Activated T-helper 9 cell treated with anti-CD3 and anti-CD28 coated beads, Interleukin-2, amount 50 U/mL, for 16 hours (primary cell): Measurements from ENCODE around the gene SIAH1.
"Not testable (repeated sequence)": the region's sequence is repeated elsewhere in the genome, so short reads cannot be mapped to it uniquely, and the experiment has no call there.

Source experiments
- DNase-seq: peaks from one replicate; pipeline ENCODE4 v3.0.0-alpha.2; 2020; ENCODE audit warnings: low read depth

SIAH1 gene

DNA sequence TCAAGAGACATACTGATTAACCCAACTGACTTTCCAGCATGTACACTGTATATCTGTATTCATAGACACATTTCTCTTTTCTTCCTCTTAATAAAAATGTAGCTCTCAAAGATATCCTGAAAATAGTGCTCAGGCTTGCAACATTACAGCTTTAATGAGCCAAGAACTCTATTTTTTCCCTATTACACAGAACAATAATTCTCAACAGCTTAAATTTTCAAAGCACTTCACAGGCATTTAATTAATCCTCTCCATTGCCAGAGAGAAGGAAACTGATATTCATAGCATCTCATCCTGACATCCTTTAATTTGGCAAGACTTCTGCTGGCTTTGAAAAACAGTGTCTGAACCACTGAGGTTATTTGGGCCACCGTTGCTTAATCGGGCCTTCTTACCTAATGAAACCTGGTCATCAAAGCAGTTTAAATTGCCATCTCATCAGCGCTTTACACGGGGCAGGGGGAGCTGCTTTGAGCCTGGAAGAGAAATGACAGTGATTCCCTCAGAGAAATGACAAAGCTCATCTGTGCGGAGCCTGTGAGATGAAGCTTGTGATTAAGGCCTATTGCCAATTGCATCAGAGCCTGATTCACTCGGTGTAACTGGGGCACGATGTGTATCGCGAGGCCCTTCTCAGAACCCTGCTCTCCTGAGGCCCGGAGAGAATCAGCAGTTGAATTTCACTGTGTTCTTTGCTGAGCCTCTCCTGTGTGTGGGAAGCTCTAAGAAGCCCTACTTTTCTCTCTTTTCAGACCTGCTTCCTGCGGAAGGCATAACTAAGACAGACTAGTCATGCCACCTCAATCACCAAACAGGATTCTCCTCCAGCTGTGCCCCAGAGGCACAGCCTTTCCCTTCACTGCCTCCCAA, 8.5 kb upstream of the SIAH1 start:
- no peak for DNase-seq

DNA sequence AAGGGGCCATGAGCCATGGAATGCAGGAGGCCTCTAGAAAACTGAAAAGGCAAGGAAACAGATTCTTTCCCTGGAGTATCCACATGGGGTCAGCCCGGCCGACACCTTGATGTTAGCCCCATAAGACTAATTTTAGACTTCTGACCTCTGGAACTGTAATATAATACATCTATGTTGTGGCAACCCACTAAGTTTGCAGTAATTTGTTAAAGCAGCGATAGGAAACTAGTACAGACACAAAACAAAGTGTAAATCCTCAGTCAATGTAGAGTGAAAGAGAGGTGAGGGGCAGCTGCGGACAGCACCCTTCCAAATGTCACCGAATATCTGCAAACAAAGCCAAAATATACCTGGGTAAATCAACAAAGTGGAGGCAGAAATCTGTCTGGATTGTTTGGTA, 7.2 kb upstream of the SIAH1 start:
- DNase-seq, result no peak

DNA sequence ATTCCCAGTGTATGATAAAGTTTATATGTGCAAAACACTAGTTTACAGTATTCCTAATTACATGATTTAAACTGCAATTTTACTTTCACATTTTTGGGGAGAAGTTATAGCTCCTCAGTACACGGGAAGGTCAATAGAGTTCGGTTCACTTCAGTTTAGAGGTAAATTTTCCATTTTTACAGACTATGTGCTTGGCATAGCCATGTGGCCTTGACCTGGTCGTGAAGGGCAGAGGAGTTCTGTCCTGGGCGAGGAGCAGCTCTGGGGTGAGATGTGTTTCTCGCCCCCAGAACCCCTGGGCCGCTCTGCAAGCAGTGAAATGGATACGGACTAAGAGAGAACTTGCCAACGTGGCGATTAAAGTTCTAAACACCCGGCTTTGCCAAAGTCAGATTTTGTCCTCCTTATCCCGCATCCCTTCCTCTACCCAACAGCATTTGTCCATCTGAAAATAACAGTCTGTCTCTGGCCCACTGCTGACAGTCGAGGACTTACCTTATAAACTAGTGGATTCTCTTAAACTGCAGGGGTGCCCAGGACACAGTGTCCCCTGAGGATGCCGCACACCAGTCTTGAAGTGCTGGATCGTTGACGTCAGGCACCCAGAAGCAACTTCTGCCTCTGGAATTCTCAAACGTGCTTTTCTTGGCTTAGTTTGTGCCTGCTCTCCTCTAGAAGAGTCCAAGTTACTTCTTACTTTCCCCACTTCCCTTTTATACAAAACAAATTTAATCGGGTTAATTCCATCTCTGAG, 1.5 kb upstream of the SIAH1 start:
- no peak for DNase-seq

DNA sequence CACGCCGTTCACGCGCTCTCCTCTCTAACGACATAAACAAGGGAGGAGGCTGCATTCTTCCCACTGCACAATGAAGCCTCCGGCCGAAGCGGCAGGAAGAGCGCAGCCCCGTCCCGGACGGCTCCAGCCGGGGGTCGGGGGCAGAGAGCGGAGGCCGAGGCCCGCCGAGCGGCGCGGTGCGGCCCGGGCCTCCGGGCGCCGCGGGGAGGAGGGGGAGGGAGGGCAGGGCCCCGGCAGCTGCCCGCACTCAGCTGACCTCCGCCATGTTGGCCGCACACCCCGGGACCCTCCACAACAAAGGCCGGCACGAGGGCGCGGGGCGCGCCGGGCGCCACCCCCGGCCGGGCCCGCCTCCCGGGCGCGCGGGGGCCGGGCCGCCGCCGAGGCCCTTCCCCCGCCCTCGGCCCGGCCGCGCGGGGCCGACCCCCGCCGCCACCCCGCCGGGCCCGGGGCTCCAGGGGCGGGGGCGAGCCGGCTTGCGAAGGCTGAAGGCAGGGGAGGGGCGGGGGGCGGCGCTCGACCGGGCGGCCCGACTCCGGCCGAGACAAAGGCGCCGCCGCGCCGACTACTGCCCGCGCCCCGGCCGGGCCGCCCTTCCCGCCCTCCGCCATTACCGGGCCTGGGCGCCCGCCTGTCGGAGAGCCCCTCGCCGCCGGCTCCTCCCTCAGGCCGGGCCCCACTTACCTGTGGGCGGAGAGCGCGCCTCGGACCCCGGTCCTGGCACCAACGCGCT, 527 bp downstream of the SIAH1 start:
- peak; percentile 31 for DNase-seq

DNA sequence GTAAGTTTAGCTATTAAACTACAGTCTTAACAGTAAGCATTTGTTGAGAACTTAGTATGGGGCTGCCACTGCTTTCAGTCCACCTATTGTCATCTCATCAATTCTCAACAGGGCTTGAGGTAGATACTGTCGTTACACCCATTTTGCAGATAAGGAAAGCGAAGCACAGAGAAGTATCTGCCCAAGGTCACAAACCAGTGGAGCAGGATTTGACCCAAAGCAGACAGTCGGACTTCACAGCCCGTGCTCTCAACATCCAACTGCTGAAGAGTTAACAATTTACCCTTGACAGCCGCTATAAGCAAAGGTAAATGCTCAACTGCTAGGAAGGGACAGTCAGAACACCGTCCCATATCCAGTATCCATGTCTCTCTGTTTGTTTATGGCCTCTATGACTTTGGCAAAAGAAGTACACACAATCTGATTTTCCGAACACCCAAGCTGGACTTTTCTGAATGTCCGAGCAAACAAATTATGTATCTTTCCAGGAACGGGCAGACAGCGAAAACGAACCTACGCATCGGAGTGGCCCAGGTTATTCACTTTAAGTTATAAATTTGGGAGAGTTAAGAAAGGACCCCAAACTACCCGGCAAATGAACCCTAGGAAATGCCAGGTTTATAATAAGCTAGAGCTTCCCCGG, 1.2 kb downstream of the SIAH1 start:
- no peak for DNase-seq

DNA sequence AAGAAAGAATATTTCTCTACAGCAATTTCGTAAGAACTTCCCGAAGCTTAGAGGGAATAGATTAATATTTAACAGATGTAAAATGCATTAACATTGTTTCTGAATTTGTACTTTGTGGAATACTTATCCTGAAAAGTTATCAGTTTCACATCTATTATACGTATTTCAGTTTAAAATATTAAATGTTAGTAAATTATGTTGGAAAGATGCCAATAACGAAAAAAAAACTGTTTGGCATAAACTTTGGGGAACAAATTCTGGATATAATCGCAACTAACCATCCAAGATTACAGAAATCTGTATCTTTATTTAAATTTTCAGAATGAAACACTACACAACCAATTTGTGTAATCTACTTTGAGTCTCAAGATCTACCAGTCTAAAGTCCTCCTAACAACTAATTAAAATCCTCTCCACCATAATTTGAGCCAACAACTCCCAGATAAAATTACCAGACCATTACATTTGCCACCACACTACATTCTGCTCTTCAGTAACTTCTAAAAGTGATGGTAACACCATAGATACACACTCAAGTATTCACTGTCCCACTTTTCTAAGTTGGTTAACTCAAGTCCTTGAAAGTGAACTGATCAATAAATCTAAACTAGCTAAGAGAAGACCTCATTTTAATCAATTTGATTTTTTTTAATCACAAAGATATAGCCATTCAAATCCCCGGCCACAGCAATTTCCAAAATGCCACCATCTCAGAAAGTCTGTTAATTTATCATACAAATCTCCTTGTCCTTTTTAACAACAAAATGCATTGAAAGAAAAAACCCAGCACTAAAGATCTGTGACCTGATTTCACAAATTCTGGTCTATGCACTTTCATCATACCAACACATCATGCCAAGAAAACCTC, 2.0 kb downstream of the SIAH1 start:
- no peak for DNase-seq

DNA sequence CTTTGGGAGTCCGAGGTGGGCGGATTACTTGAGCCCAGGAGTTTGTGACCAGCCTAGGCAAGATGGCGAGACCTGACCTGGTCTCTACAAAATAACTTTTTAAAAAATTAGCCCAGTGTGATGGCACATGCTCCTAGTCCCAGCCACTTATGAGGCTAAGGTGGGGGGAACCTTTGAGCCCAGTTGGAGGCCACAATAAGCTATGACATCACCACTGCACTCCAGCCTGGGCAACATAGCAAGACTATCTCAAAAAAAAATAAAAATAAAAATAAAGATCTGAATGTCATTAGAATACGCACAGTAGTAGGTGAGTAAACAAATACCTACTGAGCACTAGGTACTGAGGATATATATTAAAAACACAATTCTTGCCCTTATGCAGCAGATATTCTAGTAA, 3.1 kb downstream of the SIAH1 start:
- DNase-seq, result no peak

DNA sequence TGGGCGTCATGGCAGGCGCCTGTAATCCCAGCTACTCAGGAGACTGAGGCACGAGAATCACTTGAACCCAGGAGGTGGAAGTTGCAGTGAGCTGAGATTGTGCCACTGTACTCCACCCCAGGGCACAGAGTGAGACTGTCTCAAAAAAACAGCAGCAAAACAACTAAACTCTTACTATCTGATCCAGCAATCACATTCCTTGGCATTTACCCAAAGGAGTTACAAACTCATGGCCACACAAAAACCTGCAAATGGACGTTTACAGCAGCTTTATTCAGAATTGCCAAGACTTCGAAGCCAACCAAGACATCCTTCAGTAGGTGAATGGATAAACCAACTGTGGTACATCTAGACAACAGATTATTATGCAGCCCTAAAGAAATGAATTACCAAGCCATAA, 4.0 kb downstream of the SIAH1 start:
- no peak for DNase-seq

DNA sequence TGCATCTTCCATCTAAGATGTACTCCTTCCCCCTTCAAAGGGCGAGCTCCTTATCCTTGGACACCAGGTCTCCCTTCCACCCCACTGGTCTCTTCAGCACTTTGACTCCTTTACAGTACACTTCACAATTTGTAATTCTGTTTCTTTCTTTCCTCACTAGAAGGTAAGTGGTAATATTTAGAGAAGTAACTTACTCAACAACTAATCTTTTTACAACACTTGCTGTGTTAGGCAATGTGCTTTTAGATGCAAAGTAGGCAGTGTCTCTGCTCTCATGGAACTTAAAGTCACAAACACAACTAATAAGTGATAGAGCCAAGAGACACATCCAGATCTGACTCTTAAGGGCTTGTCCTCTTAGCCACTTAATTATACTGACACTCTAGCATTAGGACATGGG, 6.4 kb downstream of the SIAH1 start:
- DNase-seq, result no peak

DNA sequence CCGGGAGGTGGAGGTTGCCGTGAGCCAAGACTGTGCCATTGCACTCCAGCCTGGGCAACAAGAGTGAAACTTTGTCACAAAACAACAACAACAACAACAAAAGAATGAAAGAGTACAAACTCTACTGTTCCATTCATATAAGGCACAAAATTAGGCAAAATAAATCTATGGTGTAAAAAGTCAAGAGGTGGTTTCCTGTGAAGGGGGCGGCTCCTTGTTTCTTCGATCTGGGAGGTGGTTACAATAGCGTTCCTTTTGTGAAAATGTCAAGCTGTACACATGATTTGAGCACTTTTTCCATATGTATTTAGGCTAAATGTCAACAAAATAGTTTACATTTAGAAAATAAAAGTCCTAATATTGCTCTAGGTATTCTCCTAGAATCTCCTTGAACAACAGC, 6.9 kb downstream of the SIAH1 start:
- DNase-seq, result no peak

DNA sequence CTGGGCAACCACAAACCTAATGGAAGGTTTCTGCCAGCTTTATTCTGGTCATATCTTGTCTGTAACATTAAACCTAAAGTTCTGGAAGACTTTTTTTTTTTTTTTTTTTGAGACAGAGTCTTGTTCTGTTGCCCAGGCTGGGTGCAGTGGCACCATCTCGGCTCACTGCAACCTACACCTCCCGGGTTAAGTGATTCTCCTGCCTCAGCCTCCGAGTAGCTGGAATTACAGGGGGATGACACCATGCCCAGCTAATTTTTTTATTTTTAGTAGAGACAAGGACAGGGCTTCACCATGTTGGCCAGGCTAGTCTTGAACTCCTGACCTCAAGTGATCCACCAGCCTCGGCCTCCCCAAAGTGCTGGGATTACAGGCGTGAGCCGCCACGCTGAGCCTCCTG, 7.9 kb downstream of the SIAH1 start:
- DNase-seq, result not testable (repeated sequence)

DNA sequence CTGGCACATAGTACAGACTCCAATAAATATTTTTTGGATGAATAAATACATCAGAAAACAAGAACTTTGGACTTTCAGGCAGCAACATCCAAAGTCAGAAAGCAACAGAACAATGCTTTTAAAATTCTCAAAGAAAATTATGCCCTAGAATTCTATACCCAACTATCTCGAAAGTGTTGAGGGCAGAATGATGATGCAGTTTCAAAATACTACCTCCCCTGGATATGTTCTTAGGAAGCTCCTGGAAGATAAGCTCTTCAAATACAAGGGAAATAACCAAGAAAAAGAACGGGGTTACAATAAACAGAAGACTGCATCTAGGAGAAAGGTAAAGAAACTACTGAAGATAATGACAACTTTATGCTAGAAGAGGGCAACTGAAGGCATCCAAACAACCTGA, 11.0 kb downstream of the SIAH1 start:
- DNase-seq, result no peak

DNA sequence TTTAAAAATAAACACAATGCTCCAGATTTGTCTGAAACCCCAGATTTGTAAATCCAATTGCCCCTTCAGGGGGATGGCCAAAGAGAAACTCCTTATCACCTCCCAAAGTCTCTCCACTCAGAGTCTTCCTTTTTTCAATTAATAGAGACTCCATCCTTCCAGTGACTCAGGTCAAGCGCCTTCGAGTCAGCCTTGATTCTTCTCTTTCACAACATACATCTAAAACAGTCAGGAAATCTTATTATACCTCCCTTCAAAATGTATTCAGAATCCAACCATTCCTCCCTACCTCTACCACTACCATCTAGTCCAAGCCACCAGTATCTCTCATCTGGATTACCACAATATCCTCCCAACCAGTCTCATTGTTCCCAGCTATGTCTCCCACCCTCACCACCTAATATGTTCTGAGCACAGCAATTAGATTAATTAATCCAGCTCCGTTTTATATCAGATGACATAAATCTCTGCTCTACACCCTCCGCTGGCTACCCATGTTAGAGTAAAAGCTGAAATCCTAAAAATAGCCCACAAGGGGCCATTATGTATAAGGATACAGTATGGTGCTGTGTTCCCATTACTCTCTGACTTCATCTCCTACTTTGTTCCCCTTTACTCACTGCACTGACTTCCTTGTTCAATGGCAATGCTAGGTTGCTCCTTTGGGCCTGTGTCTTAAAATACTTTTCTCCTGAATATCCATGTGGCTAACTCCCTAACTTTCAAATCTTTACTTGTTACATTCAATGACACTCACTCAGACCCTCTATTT, 11.8 kb downstream of the SIAH1 start:
- no peak for DNase-seq

DNA sequence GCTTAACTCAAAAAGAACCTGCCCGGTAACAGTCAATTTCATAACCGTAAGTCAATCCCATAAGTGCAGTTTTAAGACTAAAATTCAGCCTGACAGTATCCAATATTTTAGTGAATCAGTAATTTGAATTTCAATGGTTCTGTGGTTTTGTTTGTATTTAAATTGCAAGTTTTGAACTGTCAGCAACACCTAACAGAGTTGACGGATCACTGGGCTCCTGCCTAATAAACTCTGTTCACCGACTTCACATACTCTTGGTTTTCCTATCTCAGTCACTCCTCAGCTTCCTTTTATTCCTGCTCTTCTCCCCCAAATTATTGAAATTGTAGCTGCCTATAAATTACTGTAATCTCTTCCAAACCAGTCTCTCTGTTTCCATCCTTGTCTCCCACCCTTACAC, 12.5 kb downstream of the SIAH1 start:
- DNase-seq, result no peak

DNA sequence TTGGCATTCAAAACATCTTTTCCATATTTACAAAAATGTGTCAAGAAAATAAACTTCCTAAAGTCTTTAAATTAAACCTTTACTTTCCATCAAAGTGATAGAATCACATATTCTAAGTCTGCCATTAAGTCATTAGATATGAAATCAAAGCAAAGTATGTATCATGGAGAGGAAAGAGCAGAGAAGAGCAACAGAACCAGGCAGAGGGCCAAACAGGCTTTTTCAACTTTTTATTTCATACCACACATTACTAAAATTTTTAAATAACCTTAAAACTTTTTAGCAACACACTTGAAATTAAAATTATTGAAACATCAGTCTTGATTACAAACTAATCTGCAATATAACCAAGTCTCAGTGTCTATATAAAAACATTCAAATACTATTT, 13.8 kb downstream of the SIAH1 start:
- no peak for DNase-seq

DNA sequence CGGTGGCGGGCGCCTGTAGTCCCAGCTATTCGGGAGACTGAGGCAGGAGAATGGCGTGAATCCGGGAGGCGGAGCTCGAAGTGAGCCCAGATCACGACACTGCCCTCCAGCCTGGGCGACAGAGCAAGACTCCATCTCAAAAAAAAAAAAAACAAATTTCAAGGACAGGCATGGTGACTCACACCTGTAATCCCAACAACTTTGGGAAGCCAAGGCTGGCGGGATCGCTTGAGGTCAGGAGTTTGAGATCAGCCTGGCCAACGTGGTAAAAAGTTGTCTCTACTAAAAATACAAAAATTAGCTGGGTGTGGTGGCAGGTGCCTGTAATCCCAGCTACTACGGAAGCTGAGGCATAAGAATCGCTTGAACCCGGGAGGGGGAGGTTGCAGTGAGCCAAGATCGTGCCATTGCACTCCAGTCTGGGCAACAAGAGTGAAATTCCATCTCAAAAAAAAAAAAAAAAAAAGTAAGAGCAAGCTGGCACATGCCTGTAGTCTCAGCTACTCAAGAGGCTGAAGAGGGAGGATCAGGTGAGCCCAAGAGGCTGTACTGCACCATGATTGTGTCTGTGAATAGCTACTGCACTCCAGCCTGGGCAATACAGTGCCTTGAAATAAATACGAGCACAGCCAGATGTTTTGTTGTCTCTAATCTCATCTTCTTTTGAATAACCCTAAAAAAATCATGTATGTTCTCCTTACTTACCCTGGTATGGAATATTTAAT, 14.4 kb downstream of the SIAH1 start:
- not testable (repeated sequence) for DNase-seq

DNA sequence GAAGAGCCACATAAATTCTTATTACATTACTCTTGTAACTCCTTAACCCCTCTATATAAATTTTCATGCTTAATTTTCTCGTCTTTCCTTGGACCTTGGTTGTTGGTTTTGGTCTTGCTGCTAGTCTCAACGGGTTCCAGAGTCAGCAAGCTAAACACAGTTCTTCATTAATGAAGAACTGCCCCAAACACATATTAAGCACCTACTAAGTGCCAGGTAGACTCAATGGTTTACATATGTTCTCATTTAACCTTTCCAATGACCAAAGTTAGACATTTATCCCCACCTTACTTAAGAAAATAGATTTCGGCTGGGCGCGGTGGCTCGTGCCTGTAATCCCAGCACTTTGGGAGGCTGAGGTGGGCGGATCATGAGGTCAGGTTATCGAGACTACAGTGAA, 15.0 kb downstream of the SIAH1 start:
- DNase-seq, result no peak

DNA sequence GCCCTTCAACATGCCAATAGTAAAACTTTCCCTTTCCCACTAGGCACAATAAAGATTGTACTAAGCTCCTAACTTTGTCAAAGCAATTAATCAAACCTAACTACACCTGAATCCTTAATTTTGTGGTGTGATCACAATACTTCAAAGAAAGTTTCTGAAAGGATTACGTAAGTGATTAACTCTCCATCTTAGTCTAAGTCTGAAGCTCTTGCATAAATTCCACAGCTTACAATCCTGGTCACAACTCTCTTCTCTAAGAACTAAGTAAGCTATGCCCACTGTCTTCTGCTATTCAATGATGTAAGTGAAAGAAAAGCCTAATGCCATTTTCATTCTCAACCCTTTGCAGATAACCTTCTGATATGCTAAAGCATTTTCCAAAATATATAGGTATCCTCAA, 15.4 kb downstream of the SIAH1 start:
- no peak for DNase-seq

DNA sequence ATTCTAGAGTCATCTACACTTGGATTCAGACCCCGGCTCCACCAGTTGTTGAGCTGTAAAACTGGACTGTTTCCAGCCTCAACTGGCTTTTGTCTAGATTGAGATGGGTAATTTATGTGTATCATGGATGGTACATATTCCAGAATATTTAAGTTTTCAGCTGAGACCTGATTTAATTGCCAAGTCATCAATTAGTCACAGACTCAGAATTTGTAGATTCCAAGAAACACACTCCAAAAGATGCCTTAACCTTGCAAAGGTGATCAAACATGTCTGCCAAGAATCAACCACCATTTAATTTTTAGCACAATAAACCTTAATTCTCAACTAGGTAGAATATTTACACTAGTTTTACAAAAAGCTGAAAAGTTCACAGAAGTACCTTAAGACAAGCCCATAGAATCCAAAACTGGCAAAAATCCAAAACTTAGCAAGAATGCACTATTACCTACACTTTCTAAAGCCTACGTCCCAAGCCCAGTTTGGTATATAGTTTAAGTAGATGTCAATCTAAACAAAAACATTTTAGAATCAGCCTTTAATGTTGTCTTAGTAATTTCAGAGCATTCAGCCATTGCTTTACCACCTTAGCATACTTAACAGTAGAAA, 17.7 kb downstream of the SIAH1 start:
- DNase-seq, result no peak
